DOHH2 (cell line): ENCODE results near the gene TBCC.

ENCODE experiments used
- CTCF ChIP-seq: fragments of 200-600 bp; sonication (generic); IDR thresholded peaks from one replicate; pipeline ENCODE4 v1.5.1; 2014; ENCODE audit warnings: antibody characterized with exemption, mild to moderate bottlenecking, low read depth, low read length; ENCODE audit not compliant: poor library complexity, severe bottlenecking
- EZH2phosphoT487 ChIP-seq: fragments of 200-600 bp; sonication (generic); IDR thresholded peaks from 2 replicates; pipeline ENCODE4 v1.6.1; 2017; ENCODE audit warnings: borderline replicate concordance, mild to moderate bottlenecking, antibody characterized with exemption, low read length, moderate library complexity, mixed read lengths

DNA sequence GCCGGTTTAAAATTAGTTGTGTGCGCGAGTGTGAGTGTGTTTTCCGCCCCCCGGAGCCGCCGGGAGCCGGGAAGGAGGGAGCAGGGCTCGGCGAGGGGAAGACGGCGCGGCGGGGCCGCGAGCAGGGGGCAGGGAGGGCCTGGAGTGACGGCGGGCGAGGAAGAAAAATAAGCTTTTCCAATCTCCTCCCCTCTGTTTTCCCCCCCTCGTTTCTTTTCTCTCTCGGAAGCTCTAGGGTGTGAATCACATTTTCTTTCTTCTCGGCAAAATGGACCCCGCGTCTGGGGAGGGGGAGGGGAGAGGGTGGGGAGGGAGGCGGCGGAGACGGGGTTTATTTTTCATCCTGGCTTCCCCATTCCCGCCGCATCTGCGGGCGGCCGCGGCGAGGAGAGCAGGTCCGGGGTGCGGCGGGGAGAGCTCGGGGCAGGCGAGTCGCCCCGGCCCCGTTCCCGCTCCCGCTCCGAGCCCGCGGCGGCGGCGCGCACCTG, 36.8 kb upstream of the TBCC start:
- no peak for TF ChIP-seq CTCF
- TF ChIP-seq EZH2phosphoT487: no peak
